HG02588 (cell line): ENCODE data around the gene LAMA4.

Source experiments
- ATAC-seq: cut with Tn5 transposase; IDR thresholded peaks from one replicate; pipeline ENCODE4 v1.9.1; 2021; ENCODE audit warnings: mild to moderate bottlenecking, moderate library complexity; ENCODE audit not compliant: unreplicated experiment

The LAMA4 gene

GRCh38 chr6:112279031-112279935 is 24.9 kb upstream of the LAMA4 start:
- no peak for ATAC-seq

DNA sequence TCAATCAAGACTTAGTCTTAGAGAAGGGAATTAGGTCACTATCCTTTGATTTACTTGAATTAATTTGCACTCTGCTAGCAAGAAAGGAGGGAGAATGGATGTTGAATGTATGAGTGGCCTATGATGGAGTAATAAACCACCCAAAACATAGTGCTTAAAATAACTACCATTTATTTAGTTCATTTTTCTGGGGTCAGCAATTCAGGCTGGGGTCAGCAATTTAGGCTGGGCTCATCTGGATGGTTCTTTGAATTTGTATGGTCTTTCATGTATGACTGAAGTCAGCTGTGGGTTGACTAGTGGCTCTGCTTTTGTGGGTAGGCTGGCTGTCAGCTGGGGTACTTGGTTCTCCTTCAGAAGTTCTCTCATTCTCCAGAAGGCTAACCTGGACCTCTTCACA is 21.0 kb upstream of the LAMA4 start:
- ATAC-seq: no peak

- no peak for ATAC-seq
Measured at GRCh38 chr6:112274774-112275173, 20.4 kb upstream of the LAMA4 start.

DNA sequence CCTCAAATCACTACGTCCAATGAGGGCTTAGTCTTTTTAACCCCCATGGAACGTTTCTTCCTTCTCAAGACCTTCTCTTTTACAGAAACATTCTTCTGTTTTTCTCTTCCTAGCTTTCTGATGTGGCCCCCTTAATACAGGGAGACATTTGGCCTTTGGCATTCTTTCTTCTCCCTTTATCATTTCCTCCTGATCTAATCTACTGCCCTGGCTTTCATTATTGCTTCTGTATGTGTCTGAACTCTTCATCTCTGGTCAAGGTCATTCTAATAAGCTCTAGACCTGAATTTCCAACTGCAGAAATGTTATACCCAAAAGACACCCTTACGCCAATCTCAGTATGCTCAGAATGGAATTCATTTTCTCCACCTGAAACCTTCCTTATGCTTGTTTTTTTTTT is 18.4 kb upstream of the LAMA4 start:
- ATAC-seq: no peak

DNA sequence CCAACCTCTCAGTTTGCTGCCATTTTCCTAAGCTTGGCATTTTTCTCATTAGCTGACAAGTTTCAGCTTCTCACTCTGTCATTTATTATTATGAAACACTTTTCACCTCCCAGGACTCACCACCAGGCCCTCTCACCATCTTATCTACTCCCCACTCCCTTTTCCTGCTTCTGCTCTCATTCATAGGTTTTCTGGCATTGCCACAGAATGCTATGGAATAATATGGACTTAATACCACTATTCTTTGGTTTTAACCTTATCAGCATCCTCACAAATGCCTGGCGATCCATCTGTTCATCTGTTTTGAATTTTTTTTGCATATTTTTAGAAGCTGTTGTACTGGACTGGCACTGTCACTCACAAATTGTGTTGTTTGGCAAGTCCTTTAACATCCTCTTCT is 16.4 kb upstream of the LAMA4 start:
- ATAC-seq: no peak

GRCh38 chr6:112269979-112270566 is 15.7 kb upstream of the LAMA4 start:
- ATAC-seq: no peak

DNA sequence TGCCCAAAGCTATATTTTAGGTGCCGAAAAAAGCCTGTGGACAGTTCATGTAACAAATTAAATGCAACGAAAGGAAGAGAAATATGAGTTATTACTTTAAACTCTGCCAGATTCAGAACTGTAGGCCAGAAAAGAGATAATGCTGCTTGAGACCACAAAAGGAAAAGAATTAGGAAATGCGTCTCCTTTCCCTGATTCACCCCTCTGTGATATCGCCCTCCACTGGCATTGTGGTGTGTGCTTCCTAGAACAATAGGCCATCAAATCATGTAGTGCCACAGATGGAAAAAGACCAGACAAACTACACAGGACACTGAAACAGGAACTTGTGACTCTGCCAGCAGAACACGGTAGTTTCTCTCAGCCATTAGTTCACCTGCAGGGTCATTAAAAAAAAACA is 14.7 kb upstream of the LAMA4 start:
- ATAC-seq: no peak

- no peak for ATAC-seq
Measured at GRCh38 chr6:112268654-112269053, 14.3 kb upstream of the LAMA4 start.

GRCh38 chr6:112268019-112268418 is 13.7 kb upstream of the LAMA4 start:
- ATAC-seq: no peak

DNA sequence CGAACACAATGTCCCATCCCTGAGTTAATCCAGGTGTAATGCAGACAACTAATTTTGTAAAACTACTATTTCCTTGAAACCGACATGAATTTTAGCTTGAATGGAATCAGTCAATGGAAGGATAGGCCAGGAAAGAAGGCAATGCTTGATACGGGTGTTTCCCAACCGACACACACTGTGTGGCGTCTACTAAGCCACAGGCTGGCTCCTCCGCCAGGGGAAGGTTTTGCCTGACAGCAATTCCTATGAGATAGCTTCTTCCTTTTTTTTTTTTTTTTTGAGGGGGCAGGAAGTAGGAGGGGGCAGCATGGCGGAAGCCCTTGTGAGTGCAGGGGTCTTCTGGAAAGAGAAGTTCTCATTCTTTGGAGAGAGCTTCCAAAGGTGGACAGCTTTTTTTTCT is 12.0 kb upstream of the LAMA4 start:
- no peak for ATAC-seq

- no peak for ATAC-seq
Measured at GRCh38 chr6:112259337-112259675, 4.9 kb upstream of the LAMA4 start.

GRCh38 chr6:112258642-112259336 is 4.4 kb upstream of the LAMA4 start:
- ATAC-seq: no peak

GRCh38 chr6:112257178-112257855 is 3.0 kb upstream of the LAMA4 start:
- ATAC-seq: no peak

GRCh38 chr6:112254921-112255320 is 554 bp upstream of the LAMA4 start:
- no peak for ATAC-seq

DNA sequence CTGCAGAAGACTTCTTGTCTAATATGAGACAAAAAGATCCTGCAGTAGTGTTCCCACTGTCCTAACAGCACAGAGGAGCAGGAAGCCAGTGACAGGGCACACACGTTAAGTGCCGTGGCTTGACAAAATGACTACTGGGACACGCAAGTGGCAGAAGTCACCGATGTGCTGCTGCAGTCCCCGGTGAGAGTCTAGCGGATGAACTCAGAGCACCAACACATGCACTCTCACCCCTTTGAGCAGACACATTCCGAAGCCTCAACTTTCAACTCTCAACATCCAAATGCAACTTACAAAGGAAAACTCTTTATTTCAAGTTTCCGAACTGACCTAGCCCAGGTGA is 898 bp downstream of the LAMA4 start:
- ATAC-seq: no peak

DNA sequence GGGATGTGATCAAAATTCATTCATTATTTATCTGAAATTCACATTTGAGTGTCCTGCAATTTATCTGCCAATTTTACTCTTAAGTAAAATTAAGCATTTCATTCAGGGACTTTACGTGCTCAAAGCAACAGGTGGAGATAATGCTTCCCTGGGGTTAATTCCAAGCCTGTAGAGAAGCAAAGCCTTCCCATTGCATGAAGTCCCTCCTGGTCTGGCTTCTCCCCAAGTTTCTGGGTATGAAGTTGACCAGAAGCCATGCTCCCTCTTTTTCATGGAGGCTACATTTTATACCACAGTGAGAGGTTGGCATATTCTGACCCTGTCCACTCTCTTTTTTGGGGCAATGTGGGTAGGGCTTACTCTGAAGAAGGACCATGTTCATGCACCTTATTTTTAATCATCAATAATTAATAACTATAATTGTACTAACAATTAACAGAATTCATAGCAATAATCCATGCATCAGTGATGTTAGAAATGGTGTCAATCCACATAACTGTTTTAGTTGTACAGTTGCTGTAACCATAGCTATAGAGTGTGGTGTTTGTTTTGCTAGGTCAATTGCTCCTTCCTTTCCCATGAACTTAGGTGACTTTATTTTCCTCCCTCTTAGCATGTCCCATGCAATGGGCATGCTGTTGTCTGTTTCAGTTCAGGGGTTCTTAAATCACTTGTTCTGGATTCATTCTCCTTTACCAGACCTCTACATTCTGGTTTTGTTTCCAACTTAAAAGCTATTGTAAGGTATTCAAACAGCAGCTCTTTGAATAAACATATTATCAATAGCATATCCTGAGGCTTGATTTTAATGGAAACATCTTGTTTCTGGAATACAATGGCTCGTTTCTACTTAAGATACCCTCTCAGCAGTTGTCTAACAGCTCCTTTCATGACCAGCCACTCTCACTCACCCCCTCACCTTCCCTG is 1.5 kb downstream of the LAMA4 start:
- ATAC-seq: no peak

DNA sequence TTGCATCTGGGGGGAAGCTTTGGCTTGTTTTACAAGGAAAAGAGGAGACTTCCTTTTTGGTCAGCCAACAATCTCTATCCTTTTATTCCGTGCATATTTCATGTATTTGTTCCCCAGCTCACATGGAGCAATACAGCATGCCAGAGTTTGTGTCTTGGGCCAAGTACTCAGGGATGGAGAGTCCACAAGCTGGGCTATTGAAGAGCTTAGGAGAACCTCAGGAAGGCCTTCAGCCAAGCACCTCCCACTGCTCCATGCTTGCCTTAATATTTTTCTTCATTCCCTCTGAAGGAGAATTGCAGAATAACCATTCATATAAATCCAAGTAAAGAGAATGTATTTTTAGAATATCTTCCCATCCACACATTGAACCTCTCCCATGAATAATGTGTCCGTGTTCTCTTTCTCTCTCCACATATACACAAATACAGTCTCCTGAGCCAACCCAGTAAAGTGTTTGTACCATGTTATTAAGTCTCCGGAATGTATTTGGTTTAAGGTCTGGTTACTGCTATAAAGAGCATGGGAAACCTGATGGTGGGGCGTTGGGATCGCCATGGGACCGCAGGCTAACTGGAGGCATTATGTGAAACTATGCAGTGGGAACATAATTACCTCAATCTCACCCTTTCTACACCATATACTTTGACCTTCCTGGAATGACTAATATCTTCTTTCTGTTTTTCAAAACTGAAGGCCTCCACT is 3.0 kb downstream of the LAMA4 start:
- no peak for ATAC-seq

- no peak for ATAC-seq
Measured at GRCh38 chr6:112249489-112249888, 4.9 kb downstream of the LAMA4 start.

DNA sequence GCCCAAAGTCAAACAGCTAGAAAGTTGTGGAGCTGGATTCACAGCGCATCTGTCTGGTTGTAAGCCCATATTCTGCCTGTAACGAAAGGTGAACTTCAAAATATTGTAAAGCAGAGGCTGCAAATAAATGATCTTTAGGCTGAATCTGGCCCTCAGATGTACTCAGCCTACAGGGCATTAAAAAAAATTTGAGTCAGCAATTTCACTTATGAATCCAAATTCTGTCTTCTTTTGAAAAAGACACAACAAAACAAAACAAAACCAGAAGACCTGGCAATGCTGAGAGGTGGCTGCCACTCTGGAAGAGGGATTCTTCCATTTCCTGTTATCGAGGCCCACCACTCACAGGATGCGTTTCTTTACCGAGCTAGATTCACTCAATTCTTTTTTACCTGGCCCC is 7.1 kb downstream of the LAMA4 start:
- ATAC-seq: no peak
